ENCODE measurements around the gene PRR20C.
"Not testable (repeated sequence)": the region's sequence is repeated elsewhere in the genome, so short reads cannot be mapped to it uniquely, and the experiment has no call there.

PRR20C gene

GRCh38 chr13:57153761-57154160, at the start of gene PRR20C:
TSS of gene PRR20C (plus strand) at chr13:57154061. CDS start at chr13:57154448, 387 bp downstream.
- DNase-seq, result not testable (repeated sequence)

DNA sequence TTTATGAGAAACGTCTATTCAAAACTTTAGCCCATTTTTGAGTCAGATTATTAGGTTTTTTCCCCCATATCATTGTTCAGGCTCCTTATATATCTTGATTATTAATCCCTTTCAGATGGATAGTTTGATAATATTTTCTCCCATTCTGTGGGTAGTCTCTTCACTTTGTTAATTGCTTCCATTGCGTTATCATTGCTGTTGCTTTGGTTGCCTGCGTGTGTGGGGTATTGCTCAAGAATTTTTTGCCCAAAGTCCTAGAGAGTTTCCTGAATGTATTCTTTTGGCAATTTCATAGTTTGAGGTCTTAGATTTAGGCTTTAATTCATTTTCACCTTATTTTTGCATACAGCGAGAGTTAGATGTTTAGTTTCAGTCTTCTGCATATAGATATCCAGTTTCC, 38.9 kb upstream of the PRR20C start:
- DNase-seq, result no peak

GRCh38 chr13:57123681-57124080, 30.2 kb upstream of the PRR20C start:
- DNase-seq, result no peak

- DNase-seq, result no peak
These were observed 25.0 kb upstream of the PRR20C start for GRCh38 chr13:57128909-57129308.

- no peak for DNase-seq
These were observed 17.8 kb upstream of the PRR20C start for GRCh38 chr13:57136093-57136492.

GRCh38 chr13:57137585-57137984, 16.3 kb upstream of the PRR20C start:
- no peak for DNase-seq

- no peak for DNase-seq
These were observed 14.9 kb upstream of the PRR20C start for GRCh38 chr13:57138988-57139387.

DNA sequence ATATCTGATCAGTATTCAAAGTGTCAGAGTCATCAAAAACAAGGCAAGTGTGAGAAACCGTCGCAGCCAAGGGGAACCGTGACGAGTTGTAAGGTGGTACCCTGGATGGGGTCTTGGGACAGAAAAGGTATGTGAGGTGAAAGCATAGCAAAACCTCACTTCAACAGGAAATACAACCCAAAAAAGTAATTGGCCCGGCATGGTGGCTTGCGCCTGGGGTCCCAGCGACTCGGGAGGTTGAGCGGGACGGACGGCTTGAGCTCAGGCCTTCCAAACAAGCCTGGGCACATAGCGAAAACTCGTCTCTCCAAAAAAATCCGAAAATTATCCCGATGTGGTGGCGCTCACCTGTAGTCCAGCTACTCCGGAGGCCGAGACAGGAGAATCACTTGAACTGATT, 14.1 kb upstream of the PRR20C start:
- DNase-seq, result not testable (repeated sequence)

- not testable (repeated sequence) for DNase-seq
These were observed 13.5 kb upstream of the PRR20C start, which contains the start of gene PRR20A for GRCh38 chr13:57140235-57140968. TSS of gene PRR20A (plus strand) at chr13:57140918. CDS start at chr13:57141305, 387 bp downstream.

DNA sequence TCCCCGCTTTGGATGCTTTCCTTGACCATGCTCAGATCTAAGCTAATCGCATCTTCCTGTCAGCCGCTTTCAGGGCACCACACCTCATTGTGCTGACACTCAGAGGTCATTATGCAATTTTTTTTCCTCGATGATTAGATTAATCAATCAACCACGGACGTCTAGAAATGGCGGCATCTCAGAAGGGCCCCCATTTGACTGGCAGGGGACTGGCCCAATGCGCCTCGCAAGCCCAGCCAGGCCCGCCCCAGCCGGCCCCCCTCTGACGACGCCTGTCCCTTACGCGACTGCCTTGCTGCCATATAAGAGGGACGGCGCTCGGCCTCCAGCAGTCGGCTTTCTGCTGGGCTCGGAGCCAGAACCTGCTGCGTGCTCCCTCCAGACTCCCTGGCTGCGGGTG, 6.7 kb upstream of the PRR20C start, which contains the start of gene PRR20B:
TSS of gene PRR20B (plus strand) at position 301 of the 400 bp plus-strand sequence. CDS start 387 bp downstream, outside the sequence.
- DNase-seq, result not testable (repeated sequence)

GRCh38 chr13:57148106-57148505, 5.8 kb upstream of the PRR20C start:
- not testable (repeated sequence) for DNase-seq

DNA sequence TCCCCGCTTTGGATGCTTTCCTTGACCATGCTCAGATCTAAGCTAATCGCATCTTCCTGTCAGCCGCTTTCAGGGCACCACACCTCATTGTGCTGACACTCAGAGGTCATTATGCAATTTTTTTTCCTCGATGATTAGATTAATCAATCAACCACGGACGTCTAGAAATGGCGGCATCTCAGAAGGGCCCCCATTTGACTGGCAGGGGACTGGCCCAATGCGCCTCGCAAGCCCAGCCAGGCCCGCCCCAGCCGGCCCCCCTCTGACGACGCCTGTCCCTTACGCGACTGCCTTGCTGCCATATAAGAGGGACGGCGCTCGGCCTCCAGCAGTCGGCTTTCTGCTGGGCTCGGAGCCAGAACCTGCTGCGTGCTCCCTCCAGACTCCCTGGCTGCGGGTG, 6.5 kb downstream of the PRR20C start, which contains the start of gene PRR20D:
TSS of gene PRR20D (plus strand) at position 301 of the 400 bp plus-strand sequence. CDS start 387 bp downstream, outside the sequence.
- DNase-seq, result not testable (repeated sequence)

DNA sequence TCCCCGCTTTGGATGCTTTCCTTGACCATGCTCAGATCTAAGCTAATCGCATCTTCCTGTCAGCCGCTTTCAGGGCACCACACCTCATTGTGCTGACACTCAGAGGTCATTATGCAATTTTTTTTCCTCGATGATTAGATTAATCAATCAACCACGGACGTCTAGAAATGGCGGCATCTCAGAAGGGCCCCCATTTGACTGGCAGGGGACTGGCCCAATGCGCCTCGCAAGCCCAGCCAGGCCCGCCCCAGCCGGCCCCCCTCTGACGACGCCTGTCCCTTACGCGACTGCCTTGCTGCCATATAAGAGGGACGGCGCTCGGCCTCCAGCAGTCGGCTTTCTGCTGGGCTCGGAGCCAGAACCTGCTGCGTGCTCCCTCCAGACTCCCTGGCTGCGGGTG, 13.0 kb downstream of the PRR20C start, which contains the start of gene PRR20E:
TSS of gene PRR20E (plus strand) at position 301 of the 400 bp plus-strand sequence. CDS start 387 bp downstream, outside the sequence.
- DNase-seq, result not testable (repeated sequence)

- DNase-seq, result no peak
These were observed 37.8 kb downstream of the PRR20C start for GRCh38 chr13:57191667-57192066.
